HG03103 (cell line): Measurements from ENCODE around the gene KNTC1.
"Not testable (repeated sequence)": the region's sequence is repeated elsewhere in the genome, so short reads cannot be mapped to it uniquely, and the experiment has no call there.

Experiments used
- ATAC-seq: cut with Tn5 transposase; IDR thresholded peaks from one replicate; pipeline ENCODE4 v1.9.1; 2021; ENCODE audit warnings: low read depth; ENCODE audit not compliant: unreplicated experiment

The KNTC1 gene

GRCh38 chr12:122544537-122544936 is 17.5 kb downstream of the KNTC1 start:
- ATAC-seq: no peak

- ATAC-seq: no peak
Measured at GRCh38 chr12:122545855-122546254, 18.8 kb downstream of the KNTC1 start.

DNA sequence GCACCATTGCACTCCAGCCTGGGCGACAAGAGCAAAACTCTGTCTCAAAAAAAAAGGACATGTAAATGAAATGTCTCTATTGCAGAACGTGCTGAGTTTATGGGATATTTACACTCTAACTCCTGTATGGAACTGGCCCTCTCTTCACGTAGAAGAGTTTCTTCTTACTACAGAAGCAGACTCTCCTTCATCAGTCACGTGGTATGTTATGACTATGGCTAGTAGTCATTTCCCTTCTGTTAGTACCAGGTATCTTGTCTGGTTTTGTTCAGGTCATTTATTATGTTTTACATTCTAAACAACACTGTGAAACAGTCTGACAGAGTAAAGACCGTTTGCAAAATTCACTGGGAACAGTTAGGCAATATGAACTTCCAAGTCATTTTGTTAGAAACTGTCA is 20.3 kb downstream of the KNTC1 start:
- no peak for ATAC-seq

- ATAC-seq: no peak
Measured at GRCh38 chr12:122558745-122559641, 31.9 kb downstream of the KNTC1 start.

DNA sequence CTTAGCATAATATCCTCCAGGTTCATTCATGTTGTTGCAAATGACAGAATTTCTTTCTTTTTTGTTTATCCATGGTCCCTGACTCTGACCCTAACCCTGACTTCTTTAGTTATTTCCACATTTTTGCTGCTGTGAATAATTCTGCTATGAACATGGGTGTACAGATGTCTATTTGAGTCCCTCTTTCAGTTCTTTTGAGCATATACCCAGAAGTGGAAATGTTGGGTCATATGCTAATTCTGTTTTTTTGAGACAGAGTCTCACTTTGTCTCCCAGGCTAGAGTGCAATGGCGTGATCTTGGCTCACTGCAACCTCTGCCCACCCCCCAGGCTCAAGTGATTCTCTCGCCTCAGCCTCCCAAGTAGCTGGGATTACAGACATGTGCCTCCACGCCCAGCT is 33.1 kb downstream of the KNTC1 start:
- no peak for ATAC-seq

GRCh38 chr12:122563361-122563760 is 36.3 kb downstream of the KNTC1 start:
- no peak for ATAC-seq

GRCh38 chr12:122566816-122567215 is 39.8 kb downstream of the KNTC1 start:
- not testable (repeated sequence) for ATAC-seq

DNA sequence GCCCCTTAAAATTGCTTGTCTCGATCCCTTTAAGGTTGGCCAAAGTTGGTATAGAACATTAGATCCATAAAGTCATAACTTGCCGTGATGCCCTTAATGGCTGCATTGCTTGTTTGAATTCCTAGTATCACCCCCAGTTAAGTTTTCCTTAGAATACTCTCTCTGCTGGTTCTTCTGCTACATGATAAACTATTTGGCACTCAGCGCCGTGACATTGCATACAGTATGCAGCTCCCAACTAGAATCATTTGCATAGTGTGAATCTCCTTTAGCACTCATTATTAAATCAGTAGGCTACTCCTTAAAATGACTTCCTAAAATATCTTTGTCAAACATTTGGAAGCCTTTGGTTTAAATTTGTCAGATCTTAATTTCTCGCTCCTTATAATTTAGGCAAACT is 42.2 kb downstream of the KNTC1 start:
- no peak for ATAC-seq

GRCh38 chr12:122570006-122570405 is 43.0 kb downstream of the KNTC1 start:
- not testable (repeated sequence) for ATAC-seq

GRCh38 chr12:122571821-122572220 is 44.8 kb downstream of the KNTC1 start:
- ATAC-seq: no peak

DNA sequence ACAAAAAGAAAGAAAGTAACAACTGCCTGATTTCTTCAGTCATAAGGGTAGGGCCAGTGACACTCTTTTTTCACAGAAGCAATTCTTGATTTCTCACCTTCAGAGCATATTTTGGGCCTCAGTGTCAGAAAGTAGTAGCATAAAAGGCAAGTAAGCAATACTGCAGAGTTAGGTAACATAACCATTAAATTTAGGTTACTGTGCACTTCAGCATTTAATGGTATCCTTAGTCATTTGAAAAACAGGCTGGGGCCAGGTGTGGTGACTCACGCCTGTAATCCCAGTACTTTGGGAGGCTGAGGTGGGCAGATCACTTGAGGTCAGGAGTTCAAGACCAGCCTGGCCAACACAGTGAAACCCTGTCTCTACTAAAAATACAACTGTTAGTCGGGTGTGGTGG is 56.2 kb downstream of the KNTC1 start:
- not testable (repeated sequence) for ATAC-seq

DNA sequence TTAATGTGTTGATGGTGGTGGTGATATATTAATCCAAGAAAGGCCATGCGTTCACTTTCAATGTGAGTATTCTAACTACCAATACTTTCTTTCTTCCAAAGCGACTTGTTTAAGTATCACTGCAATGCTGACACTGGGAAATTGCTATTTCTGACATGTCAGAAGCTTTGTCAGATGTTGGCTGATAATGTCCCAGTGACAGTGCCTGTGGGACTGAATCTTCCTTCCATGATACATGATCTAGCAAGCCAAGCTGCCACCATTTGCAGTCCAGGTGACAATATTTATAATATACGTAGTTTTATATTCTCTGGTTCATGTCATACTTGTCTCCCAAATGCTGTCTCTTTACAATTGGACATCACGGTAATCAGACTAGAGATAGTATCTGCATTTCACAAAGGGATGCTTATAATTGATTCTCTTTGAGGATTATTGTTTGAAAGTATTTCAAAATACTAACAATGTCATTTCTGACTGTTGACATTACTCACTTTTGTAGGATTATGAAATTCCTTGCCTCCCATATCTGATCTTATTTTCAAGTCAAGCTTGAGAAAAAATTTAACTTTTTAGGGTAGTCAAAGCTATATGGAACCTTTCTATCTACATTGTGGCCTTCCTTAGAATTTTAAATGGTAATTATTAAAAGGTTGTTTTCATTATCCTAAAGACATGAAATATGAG is 57.3 kb downstream of the KNTC1 start:
- ATAC-seq: no peak

GRCh38 chr12:122590990-122591389 is 63.9 kb downstream of the KNTC1 start:
- ATAC-seq: no peak

GRCh38 chr12:122591966-122592365 is 64.9 kb downstream of the KNTC1 start:
- not testable (repeated sequence) for ATAC-seq

DNA sequence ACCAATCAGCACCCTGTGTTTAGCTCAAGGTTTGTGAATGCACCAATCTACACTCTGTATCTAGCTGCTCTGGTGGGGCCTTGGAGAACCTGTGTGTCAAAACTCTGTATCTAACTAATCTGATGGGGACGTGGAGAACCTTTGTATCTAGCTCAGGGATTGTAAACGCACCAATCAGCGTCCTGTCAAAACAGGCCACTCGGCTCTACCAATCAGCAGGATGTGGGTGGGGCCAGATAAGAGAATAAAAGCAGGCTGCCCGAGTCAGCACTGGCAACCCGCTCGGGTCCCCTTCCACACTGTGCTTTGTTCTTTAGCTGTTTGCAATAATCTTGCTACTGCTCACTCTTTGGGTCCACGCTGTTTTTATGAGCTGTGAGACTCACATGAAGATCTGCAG is 65.5 kb downstream of the KNTC1 start:
- not testable (repeated sequence) for ATAC-seq

GRCh38 chr12:122593910-122594309 is 66.9 kb downstream of the KNTC1 start:
- no peak for ATAC-seq

DNA sequence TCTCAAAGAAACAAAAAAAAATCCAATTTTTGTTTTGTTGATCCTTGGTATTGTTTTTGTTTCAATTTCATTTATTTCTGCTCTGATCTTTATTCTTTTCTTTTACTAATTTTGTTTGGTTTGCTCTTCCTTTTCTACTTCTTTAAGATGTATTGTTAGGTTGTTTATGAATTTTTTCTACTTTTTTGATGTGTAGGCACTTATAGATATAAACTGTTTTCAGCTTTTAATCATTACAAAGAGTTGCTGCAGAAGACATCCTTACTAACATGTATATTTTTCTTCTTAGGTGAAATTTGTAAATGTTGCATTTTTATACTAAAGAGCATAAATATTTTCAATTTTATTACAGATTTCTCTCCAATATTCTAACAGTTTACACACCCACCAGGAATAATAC is 69.8 kb downstream of the KNTC1 start:
- no peak for ATAC-seq

DNA sequence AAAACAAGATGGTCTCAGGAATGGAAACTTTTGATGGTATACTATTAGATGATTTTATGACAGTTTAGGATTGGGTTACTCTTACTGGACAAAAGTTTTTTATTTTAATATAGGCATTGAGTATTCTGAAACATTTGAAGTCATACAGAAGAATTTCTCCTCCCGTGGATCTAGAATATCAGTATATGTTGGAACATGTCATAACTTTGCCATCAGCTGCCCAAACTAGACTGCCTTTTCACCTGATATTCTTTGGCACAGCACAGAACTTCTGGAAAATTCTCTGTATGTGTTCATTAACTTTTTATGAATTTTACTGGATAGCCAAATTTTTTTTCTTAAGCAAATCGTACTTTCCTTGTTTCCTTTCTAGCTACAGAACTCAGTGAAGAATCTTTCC is 75.4 kb downstream of the KNTC1 start:
- ATAC-seq: no peak

DNA sequence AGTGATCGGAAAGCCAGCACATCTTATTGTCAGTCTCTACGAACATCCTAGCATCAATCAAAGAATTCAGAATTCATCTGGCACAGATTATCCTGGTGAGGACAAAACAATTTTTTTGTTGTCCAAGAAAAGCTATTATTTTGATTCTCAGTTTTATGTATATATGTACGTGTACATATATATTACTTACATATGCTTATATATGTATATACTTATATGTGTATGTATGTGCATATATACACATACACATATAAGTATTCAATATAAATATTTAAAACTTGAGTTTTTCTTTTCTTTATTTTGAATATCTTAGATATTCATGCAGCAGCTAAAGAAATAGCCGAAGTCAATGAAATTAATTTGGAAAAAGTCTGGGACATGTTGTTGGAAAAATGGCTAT is 77.9 kb downstream of the KNTC1 start:
- ATAC-seq: no peak

- ATAC-seq: no peak
Measured at GRCh38 chr12:122609732-122610131, 82.7 kb downstream of the KNTC1 start.

DNA sequence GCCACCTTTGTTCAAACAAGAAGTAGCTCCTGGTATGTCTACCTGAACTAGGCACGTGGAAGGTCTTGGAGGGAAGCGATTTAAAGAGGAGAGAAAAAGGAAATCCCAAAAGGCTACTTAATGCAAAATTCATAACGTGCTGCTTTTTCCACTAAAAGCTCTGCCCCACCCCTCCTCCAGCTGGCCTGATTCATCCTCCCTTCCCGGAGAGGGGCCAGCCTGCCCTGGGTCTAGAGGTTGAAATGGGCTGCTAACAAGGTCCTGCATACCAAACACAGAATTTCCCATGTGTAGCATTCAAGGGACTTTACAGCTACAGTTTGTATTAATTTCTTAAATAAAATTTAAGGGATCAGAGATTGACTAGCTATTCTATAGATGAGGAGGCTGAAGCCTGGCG is 83.2 kb downstream of the KNTC1 start:
- no peak for ATAC-seq

DNA sequence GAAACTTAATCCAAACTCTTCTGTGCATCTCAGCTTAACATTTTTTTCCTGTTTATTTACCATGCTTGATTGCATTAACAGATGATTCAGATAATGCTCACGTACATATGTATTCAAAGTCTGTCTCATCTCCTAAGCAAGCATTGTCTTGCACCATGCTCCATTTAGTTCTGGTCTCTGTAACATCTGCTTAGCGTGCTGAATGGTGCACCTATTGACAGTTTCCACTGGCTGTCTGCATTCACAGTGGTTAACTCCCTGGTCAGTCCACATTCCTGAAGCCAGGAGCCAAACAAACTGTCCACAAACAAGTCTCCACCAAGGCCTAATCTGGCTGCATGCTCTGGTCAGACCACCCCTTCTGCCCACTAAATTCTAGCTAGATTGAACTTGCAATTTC is 83.9 kb downstream of the KNTC1 start:
- no peak for ATAC-seq
